Measurements from ENCODE around the gene PTPN13.

- no peak for TF ChIP-seq CTCF (IDR thresholded peaks at IDR 0.05; ENCODE audit: low read depth, low read length, missing input control)
- TF ChIP-seq RAD21 (IDR thresholded peaks at IDR 0.05): no peak
- no peak for TF ChIP-seq ATF3 (IDR thresholded peaks at IDR 0.05)
- no peak for TF ChIP-seq MAX (IDR thresholded peaks at IDR 0.05)
- no peak for TF ChIP-seq ZBTB33 (IDR thresholded peaks at IDR 0.05)
- no peak for TF ChIP-seq GABPA (IDR thresholded peaks at IDR 0.05 in 1 of 2, conservative IDR thresholded peaks at IDR 0.05 in 1 of 2)
Observed at GRCh38 chr4:86791126-86791525, 197.0 kb downstream of the PTPN13 start.

Data from liver (tissue), 3 donors.